ENCODE measurements around the gene PTPRG. TPM values are rescaled to one million over a fixed set of nuclear protein-coding genes. Genes with fewer than 3 reads are reported as not detected.

The PTPRG gene
- total RNA-seq, 1 donor from 2014 or later, result 44.3 TPM

DNA sequence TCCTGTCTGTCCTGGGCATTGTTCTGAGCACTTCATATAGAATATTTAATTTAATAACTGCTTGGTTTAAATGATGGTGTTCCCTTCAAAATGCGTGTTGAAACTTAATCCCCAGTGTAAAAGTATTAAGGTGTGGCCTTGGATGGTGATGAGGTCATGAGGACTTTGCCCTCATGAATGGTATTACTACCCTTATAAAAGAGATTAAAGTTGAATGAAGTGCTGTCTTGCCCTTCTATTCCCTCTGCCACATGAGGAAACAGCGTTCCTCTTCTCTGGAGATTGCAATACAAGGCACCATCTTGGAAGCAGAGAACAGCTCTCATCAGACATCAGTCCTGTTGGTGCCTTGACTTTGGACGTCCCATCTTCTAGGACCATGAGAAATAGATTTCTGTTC, 374.4 kb downstream of the PTPRG start:
- Mint-ChIP-seq H3K27ac (no peak overlapping the region), H3K27me3 (peaks cover 7% of the 10 kb centered on the region), H3K9me3 (ENCODE audit: low read depth) (peaks cover 10% of the 10 kb centered on the region), H3K4me3 (ENCODE audit: low read depth) (no peak overlapping the region), H3K36me3 (ENCODE audit: insufficient read depth) (peaks cover 5% of the 10 kb centered on the region), H3K4me1 (ENCODE audit: low read depth) (peaks cover 15% of the 10 kb centered on the region)
- TF ChIP-seq, protein P1, sequence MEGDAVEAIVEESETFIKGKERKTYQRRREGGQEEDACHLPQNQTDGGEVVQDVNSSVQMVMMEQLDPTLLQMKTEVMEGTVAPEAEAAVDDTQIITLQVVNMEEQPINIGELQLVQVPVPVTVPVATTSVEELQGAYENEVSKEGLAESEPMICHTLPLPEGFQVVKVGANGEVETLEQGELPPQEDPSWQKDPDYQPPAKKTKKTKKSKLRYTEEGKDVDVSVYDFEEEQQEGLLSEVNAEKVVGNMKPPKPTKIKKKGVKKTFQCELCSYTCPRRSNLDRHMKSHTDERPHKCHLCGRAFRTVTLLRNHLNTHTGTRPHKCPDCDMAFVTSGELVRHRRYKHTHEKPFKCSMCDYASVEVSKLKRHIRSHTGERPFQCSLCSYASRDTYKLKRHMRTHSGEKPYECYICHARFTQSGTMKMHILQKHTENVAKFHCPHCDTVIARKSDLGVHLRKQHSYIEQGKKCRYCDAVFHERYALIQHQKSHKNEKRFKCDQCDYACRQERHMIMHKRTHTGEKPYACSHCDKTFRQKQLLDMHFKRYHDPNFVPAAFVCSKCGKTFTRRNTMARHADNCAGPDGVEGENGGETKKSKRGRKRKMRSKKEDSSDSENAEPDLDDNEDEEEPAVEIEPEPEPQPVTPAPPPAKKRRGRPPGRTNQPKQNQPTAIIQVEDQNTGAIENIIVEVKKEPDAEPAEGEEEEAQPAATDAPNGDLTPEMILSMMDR (IDR thresholded peaks at IDR 0.05; ENCODE audit: unreplicated experiment), result no peak
- no peak for DNase-seq (ENCODE audit: low spot score, unreplicated experiment)

DNA sequence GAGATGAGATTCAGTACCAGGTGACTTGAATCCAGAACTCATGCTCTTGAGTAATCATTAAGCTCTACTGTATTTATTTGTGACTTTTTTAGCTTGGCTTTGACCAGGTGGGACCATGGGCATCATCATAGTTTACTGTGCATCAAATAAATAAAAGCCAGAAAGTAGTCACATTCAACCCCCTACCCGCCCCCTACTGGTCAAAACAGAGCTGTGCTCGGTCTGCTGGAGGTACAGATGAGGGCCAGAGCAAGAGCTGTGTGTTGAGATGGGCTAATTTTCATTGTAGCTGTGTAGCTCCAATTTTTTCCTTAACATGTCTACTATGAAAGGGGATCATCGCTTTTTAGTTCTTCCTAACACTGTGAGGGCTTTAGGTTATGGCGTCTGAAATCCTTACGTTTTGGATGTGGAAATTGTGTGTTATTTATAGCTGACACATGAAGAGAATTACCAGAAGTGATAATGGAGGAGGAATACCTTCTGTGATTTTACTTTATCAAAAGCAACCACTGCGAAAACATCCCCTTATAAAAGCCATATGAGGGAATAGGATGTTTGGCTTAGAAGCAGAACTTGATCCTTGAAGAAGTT, 375.1 kb downstream of the PTPRG start:
- Mint-ChIP-seq H3K4me3 (ENCODE audit: low read depth) (no peak overlapping the region), H3K27me3 (peaks cover 7% of the 10 kb centered on the region), H3K36me3 (ENCODE audit: insufficient read depth) (peaks cover 5% of the 10 kb centered on the region), H3K27ac (no peak overlapping the region), H3K9me3 (ENCODE audit: low read depth) (peaks cover 10% of the 10 kb centered on the region), H3K4me1 (ENCODE audit: low read depth) (peaks cover 15% of the 10 kb centered on the region)
- DNase-seq (ENCODE audit: low spot score, unreplicated experiment), result no peak
- TF ChIP-seq, protein P1 (IDR thresholded peaks at IDR 0.05; ENCODE audit: unreplicated experiment), result peak; percentile 56

DNA sequence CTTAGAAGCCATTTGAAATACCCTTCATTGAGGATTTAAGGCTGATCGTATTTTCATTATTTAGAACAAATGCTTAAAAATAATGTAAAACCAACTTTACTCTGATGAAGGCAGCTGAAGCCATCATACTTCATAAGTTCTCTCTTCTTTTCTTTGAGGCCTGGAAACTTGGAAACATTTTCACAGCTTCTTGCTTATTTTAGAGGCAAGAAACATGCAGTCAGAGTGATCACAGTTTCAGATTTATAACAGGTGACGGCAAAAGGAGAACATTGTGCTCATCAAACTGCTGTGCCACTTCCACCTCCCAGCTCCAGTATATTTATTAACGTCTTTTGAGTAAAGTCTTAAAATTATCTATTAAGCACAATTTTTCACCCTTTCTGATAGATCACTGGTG, 376.1 kb downstream of the PTPRG start:
- no peak overlapping the region for H3K4me3 Mint-ChIP-seq (ENCODE audit: low read depth)
- TF ChIP-seq, protein P1 (IDR thresholded peaks at IDR 0.05; ENCODE audit: unreplicated experiment), result no peak
- peaks cover 10% of the 10 kb centered on the region for H3K9me3 Mint-ChIP-seq (ENCODE audit: low read depth)
- DNase-seq (ENCODE audit: low spot score, unreplicated experiment), result no peak
- H3K27me3 Mint-ChIP-seq, result peaks cover 7% of the 10 kb centered on the region
- H3K4me1 Mint-ChIP-seq (ENCODE audit: low read depth), result peaks cover 15% of the 10 kb centered on the region
- H3K36me3 Mint-ChIP-seq (ENCODE audit: insufficient read depth), result peaks cover 6% of the 10 kb centered on the region
- H3K27ac Mint-ChIP-seq, result no peak overlapping the region

DNA sequence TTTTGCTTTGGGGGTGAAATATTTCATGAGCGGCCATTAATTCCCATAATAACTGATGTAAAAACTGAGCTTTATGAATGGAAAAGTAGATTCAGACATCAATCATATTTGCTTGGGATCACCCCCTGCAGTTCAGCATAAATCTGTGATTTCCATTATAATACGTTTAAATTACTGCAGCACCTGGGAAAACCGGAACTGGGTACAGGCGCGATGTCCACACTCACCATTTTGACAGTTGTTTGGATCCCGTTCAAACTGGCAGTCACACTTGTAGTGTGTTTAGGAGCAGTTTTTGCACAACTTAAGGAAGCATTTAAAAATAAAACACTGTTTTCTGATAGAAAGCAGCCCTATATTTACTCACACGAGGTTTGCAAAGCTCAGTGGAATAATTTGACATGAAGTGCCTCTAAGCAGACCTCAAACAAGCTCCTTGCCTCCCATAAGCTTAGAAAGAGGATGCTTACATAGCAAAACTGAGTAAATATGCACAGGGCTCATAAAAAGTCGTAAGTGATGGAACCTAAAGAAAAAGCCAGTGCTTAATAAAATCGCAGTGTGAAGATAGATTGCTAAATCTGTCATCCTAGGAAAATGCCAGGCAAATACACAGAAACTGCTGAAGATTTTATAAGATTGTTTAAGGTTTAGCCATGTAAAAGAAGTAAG, 377.6 kb downstream of the PTPRG start:
- TF ChIP-seq, protein P1 (IDR thresholded peaks at IDR 0.05; ENCODE audit: unreplicated experiment), result no peak
- peaks cover 7% of the 10 kb centered on the region for H3K27me3 Mint-ChIP-seq
- no peak overlapping the region for H3K27ac Mint-ChIP-seq
- H3K36me3 Mint-ChIP-seq (ENCODE audit: insufficient read depth), result peaks cover 6% of the 10 kb centered on the region
- H3K9me3 Mint-ChIP-seq (ENCODE audit: low read depth), result peaks cover 13% of the 10 kb centered on the region
- DNase-seq (ENCODE audit: low spot score, unreplicated experiment), result no peak
- no peak overlapping the region for H3K4me3 Mint-ChIP-seq (ENCODE audit: low read depth)
- peaks cover 15% of the 10 kb centered on the region for H3K4me1 Mint-ChIP-seq (ENCODE audit: low read depth)

DNA sequence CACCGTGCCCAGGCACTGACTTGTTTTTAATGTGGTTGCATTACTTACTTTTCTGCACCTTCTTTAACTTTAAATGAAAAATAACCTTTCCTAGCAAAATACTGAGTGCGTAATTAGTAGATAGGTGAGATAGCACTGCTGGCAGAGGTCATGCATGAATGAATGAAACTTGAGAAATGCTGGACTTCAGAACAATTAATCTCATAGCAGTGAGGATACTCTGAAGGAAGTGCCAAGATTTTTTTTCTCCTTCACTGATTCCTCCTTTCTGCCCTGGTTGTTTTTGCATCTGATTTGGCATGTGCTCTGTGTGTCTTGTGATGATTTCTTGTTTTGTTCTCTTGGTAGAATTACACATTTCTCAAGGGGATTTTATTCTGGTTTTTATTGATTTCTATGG, 378.9 kb downstream of the PTPRG start:
- peaks cover 4% of the 10 kb centered on the region for H3K9me3 Mint-ChIP-seq (ENCODE audit: low read depth)
- peaks cover 7% of the 10 kb centered on the region for H3K27me3 Mint-ChIP-seq
- peaks cover 2% of the 10 kb centered on the region for H3K36me3 Mint-ChIP-seq (ENCODE audit: insufficient read depth)
- no peak for DNase-seq (ENCODE audit: low spot score, unreplicated experiment)
- no peak overlapping the region for H3K4me3 Mint-ChIP-seq (ENCODE audit: low read depth)
- no peak overlapping the region for H3K27ac Mint-ChIP-seq
- peaks cover 15% of the 10 kb centered on the region for H3K4me1 Mint-ChIP-seq (ENCODE audit: low read depth)
- TF ChIP-seq, protein P1 (IDR thresholded peaks at IDR 0.05; ENCODE audit: unreplicated experiment), result no peak
